GM12878 (cell line): ENCODE results near the gene DCTN2.

Experiments
- EP300 ChIP-seq, 2 experiments: fragments of 150-350 bp in 1 of 2; IDR thresholded peaks; 2 replicates each; pipeline ENCODE4 v1.6.1; 2011 to 2012; ENCODE audit warnings: low read depth in 2 of 2, low read length in 2 of 2, borderline replicate concordance in 1 of 2, improper control_type of control experiment in 1 of 2, inconsistent platforms in 1 of 2; ENCODE audit not compliant: control insufficient read depth in 1 of 2
- NFYB ChIP-seq: IDR thresholded peaks from 2 replicates; pipeline ENCODE4 v1.6.1; 2011; ENCODE audit warnings: low read depth, mild to moderate bottlenecking, low read length, improper control_type of control experiment, moderate library complexity; ENCODE audit not compliant: insufficient read depth
- POLR2AphosphoS5 ChIP-seq: IDR thresholded peaks from 2 replicates; pipeline ENCODE4 v1.6.1; 2011; ENCODE audit warnings: mild to moderate bottlenecking, low read length, inconsistent platforms

- TF ChIP-seq POLR2AphosphoS5 (no peak), EP300 (IDR thresholded peaks at IDR 0.05; ENCODE audit: borderline replicate concordance in 1 of 2, control insufficient read depth in 1 of 2, low read depth in 2 of 2, low read length in 2 of 2) (no peak), NFYB (no peak)
These were observed 31.5 kb downstream of the DCTN2 start for GRCh38 chr12:57515408-57515933.
